Panc1 (cell line): ENCODE measurements around the gene BTBD8.

ENCODE experiments used
- POLR2AphosphoS5 ChIP-seq: IDR thresholded peaks from 2 replicates; pipeline ENCODE4 v1.6.1; 2012; ENCODE audit warnings: mild to moderate bottlenecking, low read depth, low read length, moderate library complexity
- SIN3A ChIP-seq: IDR thresholded peaks from 2 replicates; pipeline ENCODE4 v1.6.1; 2012; ENCODE audit warnings: low read depth, mild to moderate bottlenecking, low read length, moderate library complexity, borderline replicate concordance; ENCODE audit not compliant: insufficient read depth
- TF ChIP-seq, protein P1 (sequence below): fragments of 450-650 bp; IDR thresholded peaks from 2 replicates; pipeline ENCODE4 v1.5.1; 2017; ENCODE audit warnings: mild to moderate bottlenecking
- TF ChIP-seq, protein P2 (sequence below), 2 experiments: IDR thresholded peaks; 2 replicates each; pipeline ENCODE4 v1.6.1; 2011 to 2012; ENCODE audit warnings: low read depth in 2 of 2, control low read depth in 1 of 2, low read length in 1 of 2, mild to moderate bottlenecking in 1 of 2, moderate library complexity in 1 of 2; ENCODE audit not compliant: insufficient read depth in 1 of 2

DNA sequence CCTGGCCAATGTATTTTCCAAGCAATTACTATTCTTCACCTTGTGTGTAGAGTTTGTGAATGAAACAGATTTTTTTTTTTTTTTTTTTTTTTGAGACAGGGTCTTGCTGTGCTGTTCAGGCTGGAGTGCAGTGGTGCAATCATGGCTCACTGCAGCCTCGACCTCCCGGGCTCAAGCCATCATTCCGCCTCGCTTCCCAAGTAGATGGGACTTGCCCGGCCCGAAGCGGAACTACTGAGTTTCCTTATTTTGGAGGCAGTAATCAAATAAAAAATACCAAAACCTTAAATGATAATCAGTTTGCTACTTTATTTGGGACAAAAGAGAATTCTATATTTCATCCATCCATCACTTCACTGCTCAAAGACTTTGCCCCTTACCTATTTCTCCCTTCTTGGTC lies 704 bp upstream of the BTBD8 start:
- TF ChIP-seq POLR2AphosphoS5 = no peak
- TF ChIP-seq, protein P1, sequence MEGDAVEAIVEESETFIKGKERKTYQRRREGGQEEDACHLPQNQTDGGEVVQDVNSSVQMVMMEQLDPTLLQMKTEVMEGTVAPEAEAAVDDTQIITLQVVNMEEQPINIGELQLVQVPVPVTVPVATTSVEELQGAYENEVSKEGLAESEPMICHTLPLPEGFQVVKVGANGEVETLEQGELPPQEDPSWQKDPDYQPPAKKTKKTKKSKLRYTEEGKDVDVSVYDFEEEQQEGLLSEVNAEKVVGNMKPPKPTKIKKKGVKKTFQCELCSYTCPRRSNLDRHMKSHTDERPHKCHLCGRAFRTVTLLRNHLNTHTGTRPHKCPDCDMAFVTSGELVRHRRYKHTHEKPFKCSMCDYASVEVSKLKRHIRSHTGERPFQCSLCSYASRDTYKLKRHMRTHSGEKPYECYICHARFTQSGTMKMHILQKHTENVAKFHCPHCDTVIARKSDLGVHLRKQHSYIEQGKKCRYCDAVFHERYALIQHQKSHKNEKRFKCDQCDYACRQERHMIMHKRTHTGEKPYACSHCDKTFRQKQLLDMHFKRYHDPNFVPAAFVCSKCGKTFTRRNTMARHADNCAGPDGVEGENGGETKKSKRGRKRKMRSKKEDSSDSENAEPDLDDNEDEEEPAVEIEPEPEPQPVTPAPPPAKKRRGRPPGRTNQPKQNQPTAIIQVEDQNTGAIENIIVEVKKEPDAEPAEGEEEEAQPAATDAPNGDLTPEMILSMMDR = no peak
- TF ChIP-seq, protein P2, sequence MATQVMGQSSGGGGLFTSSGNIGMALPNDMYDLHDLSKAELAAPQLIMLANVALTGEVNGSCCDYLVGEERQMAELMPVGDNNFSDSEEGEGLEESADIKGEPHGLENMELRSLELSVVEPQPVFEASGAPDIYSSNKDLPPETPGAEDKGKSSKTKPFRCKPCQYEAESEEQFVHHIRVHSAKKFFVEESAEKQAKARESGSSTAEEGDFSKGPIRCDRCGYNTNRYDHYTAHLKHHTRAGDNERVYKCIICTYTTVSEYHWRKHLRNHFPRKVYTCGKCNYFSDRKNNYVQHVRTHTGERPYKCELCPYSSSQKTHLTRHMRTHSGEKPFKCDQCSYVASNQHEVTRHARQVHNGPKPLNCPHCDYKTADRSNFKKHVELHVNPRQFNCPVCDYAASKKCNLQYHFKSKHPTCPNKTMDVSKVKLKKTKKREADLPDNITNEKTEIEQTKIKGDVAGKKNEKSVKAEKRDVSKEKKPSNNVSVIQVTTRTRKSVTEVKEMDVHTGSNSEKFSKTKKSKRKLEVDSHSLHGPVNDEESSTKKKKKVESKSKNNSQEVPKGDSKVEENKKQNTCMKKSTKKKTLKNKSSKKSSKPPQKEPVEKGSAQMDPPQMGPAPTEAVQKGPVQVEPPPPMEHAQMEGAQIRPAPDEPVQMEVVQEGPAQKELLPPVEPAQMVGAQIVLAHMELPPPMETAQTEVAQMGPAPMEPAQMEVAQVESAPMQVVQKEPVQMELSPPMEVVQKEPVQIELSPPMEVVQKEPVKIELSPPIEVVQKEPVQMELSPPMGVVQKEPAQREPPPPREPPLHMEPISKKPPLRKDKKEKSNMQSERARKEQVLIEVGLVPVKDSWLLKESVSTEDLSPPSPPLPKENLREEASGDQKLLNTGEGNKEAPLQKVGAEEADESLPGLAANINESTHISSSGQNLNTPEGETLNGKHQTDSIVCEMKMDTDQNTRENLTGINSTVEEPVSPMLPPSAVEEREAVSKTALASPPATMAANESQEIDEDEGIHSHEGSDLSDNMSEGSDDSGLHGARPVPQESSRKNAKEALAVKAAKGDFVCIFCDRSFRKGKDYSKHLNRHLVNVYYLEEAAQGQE (IDR thresholded peaks at IDR 0.05; ENCODE audit: insufficient read depth in 1 of 2, low read depth in 2 of 2, low read length in 1 of 2) = no peak
- no peak for TF ChIP-seq SIN3A
